CD14-positive monocyte (primary cell): ENCODE measurements around the gene PLAU. TPM values are rescaled to one million over a fixed set of nuclear protein-coding genes. Genes with fewer than 3 reads are reported as not detected.
A peak's percentile ranks its signal among the peaks of the same experiment; 100 is the strongest.

ENCODE experiments used
- DNase-seq, 3 donors: peaks; one replicate each; pipeline ENCODE4 v3.0.0-alpha.2; 2011 to 2022
- H2AFZ ChIP-seq: 2 replicates; pipeline ENCODE4 v1.6.0; 2012; ENCODE audit warnings: mild to moderate bottlenecking, low read depth, low read length, inconsistent platforms; ENCODE audit not compliant: insufficient read depth, poor library complexity, severe bottlenecking
- H3K27ac ChIP-seq, 2 donors: 1 replicate in 1 of 2; 2 replicates in 1 of 2; pipeline ENCODE4 v1.5.1; 2012 to 2013; ENCODE audit warnings: low read length in 2 of 2, control low read depth in 1 of 2, inconsistent platforms in 1 of 2, low read depth in 1 of 2, mild to moderate bottlenecking in 1 of 2
- H3K27me3 ChIP-seq, 2 donors: one replicate each; pipeline versions ENCODE4 v1.6.0 to v1.6.1; 2011 to 2013; ENCODE audit warnings: low read length in 2 of 2; ENCODE audit not compliant: control insufficient read depth in 2 of 2, insufficient read depth in 2 of 2
- H3K36me3 ChIP-seq, 2 donors: replicated peaks in 1 of 2; 1 replicate in 1 of 2; 2 replicates in 1 of 2; pipeline versions ENCODE4 v1.5.1 to v1.6.1; 2012 to 2013; ENCODE audit warnings: low read length in 2 of 2, control low read depth in 1 of 2, inconsistent platforms in 1 of 2, mild to moderate bottlenecking in 1 of 2; ENCODE audit not compliant: insufficient read depth in 2 of 2, control insufficient read depth in 1 of 2
- H3K4me1 ChIP-seq, 2 donors: 1 replicate in 1 of 2; 2 replicates in 1 of 2; pipeline versions ENCODE4 v1.5.1 to v1.6.1; 2012 to 2013; ENCODE audit warnings: low read length in 2 of 2, control low read depth in 1 of 2, inconsistent platforms in 1 of 2, mild to moderate bottlenecking in 1 of 2, moderate library complexity in 1 of 2; ENCODE audit not compliant: insufficient read depth in 2 of 2, control insufficient read depth in 1 of 2
- H3K4me2 ChIP-seq: replicated peaks from 2 replicates; pipeline ENCODE3; 2012; ENCODE audit warnings: low read length, moderate library complexity, mild to moderate bottlenecking; ENCODE audit not compliant: poor library complexity, severe bottlenecking; ENCODE audit errors: extremely low read depth
- H3K4me3 ChIP-seq, 3 experiments: fragments of 200-600 bp in 1 of 3; sonication (generic) in 1 of 3; replicated peaks in 1 of 3; 1 replicate in 2 of 3; 2 replicates in 1 of 3; pipeline ENCODE4 v1.5.1; 2011 to 2013; ENCODE audit warnings: low read length in 3 of 3, mild to moderate bottlenecking in 3 of 3, control low read depth in 2 of 3, low read depth in 2 of 3, inconsistent platforms in 1 of 3, moderate library complexity in 1 of 3
- H3K79me2 ChIP-seq: 2 replicates; pipeline ENCODE4 v1.6.0; 2012; ENCODE audit warnings: mild to moderate bottlenecking, control low read depth, inconsistent platforms, low read length, moderate library complexity; ENCODE audit not compliant: insufficient read depth
- H3K9ac ChIP-seq: 2 replicates; pipeline ENCODE4 v1.6.0; 2017; ENCODE audit warnings: low read length, mild to moderate bottlenecking; ENCODE audit not compliant: insufficient read depth, poor library complexity, severe bottlenecking
- H3K9me3 ChIP-seq, 2 donors: replicated peaks in 1 of 2; 1 replicate in 1 of 2; 2 replicates in 1 of 2; pipeline versions ENCODE4 v1.5.1 to v1.6.1; 2012 to 2013; ENCODE audit warnings: low read length in 2 of 2, control low read depth in 1 of 2; ENCODE audit not compliant: control insufficient read depth in 1 of 2, insufficient read depth in 1 of 2
- H4K20me1 ChIP-seq: 2 replicates; pipeline ENCODE4 v1.6.0; 2012; ENCODE audit warnings: mild to moderate bottlenecking, low read length, control low read depth, moderate library complexity; ENCODE audit not compliant: insufficient read depth
- H3K27ac Mint-ChIP-seq, 7 donors: one replicate each; pipeline ENCODE4 v1.8.0; 2020; ENCODE audit warnings: mild to moderate bottlenecking in 7 of 7, mixed read lengths in 7 of 7, moderate library complexity in 6 of 7, inconsistent platforms in 2 of 7
- H3K27me3 Mint-ChIP-seq, 3 donors: one replicate each; pipeline ENCODE4 v1.8.0; 2021 to 2022; ENCODE audit warnings: low read depth in 3 of 3, mild to moderate bottlenecking in 3 of 3, mixed read lengths in 3 of 3, moderate library complexity in 3 of 3, inconsistent platforms in 1 of 3
- H3K36me3 Mint-ChIP-seq, 2 donors: one replicate each; pipeline ENCODE4 v1.8.0; 2020; ENCODE audit warnings: mixed read lengths in 2 of 2, inconsistent platforms in 1 of 2, mild to moderate bottlenecking in 1 of 2
- H3K4me1 Mint-ChIP-seq: one replicate; pipeline ENCODE4 v1.8.0; 2020; ENCODE audit warnings: mild to moderate bottlenecking, mixed read lengths
- H3K4me3 Mint-ChIP-seq, 2 donors: one replicate each; pipeline ENCODE4 v1.8.0; 2020; ENCODE audit warnings: mild to moderate bottlenecking in 2 of 2, mixed read lengths in 2 of 2, moderate library complexity in 1 of 2
- H3K9me3 Mint-ChIP-seq, 7 donors: one replicate each; pipeline ENCODE4 v1.8.0; 2020 to 2022; ENCODE audit warnings: mixed read lengths in 7 of 7, mild to moderate bottlenecking in 6 of 7, moderate library complexity in 6 of 7, inconsistent platforms in 2 of 7
- whole genome bisulfite sequencing: methylation state at CpG from one replicate; pipeline ENCODE4 v1.1.5; 2013; ENCODE audit warnings: missing lambda C conversion rate; ENCODE audit not compliant: insufficient coverage; 5-methylcytosine and 5-hydroxymethylcytosine counted together
- intact Hi-C, 2 donors: fragments of 100-400 bp; cut with micrococcal nuclease; formaldehyde crosslinking; loops; one replicate each; pipeline versions ENCODE4 v1.15.0 to v1.15.1; 2023
- polyA plus RNA-seq, 3 donors: library from polyadenylated mRNA; depleted of rRNA in 1 of 3; unstranded in 2 of 3; stranded (reverse) in 1 of 3; fragments of 300-500 nt in 2 of 3; fragments of >200 nt in 1 of 3; fragmentation: Illumina TruSeq in 2 of 3; gene quantifications; 1 replicate in 2 of 3; 2 replicates in 1 of 3; pipeline ENCODE4 v1.2.3, GENCODE V29; 2012 to 2021
- TF ChIP-seq, protein P1 (sequence below): fragments of 200-600 bp; IDR thresholded peaks from one replicate; pipeline ENCODE4 v1.8.0; 2022; ENCODE audit warnings: antibody characterized with exemption, mild to moderate bottlenecking

The PLAU gene
- polyA plus RNA-seq, 3 donors = 0.16 to 1.5 (median 0.43) TPM

DNA sequence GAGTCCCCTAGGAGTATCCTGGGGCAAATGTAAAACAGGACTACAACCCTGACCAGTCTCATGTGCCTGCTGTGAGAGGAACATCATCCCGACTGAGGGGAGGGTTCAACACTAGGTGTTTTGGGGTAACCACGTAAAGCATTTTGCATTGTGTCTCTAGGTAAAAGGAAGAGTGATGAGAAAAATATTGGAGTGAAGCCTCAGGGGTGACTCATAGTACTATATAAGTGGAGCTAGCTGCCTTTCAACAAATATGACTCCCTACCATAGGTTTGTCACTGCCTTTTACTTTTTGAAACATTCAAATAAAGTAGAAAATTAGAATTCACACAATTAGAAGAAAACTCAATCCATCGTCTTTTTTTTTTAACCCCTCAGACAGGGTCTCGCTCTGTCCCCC, 34.0 kb upstream of the PLAU start:
- WGBS = 85% methylated on average over 4 of the region's 4 CpGs
- peaks cover 1% of the 10 kb centered on the region in 3 donors for H3K27me3 Mint-ChIP-seq

DNA sequence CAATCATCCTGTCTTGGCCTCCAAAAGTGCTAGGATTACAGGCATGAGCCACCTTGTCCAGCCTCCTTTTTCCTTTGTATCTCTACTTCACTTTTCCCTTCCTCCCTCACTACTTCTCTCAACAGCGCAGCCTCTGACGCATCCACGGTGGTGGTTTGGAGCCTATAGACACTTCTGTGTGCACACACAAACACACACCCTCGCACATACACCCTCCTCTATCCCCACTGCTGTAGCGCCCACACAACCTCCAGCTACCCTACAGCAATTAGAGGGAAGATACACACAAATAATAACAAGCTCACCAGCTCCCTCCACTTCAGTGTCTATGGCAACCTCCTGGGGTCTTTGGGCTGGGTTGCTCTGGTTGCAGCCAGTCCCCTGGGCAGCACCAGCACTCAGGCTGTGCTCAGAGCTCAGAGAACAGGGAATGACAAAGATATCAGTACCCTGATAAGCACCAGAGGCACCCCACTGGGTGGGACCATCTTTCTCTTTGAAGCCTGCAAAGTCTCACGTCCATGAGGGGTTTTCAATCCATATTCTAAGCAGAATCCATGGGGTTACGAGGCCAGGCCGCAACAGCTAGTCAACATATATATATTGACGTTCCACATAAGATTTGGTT, 33.3 kb upstream of the PLAU start:
- Histone ChIP-seq H3K9ac (no peak overlapping the region), H2AFZ (no peak overlapping the region), H3K36me3 (peaks cover 0 to 3% of the 10 kb centered on the region in 2 donors), H3K4me3 (no peak overlapping the region), H4K20me1 (peaks cover 8% of the 10 kb centered on the region), H3K79me2 (peaks cover 12% of the 10 kb centered on the region), H3K9me3 (no peaks in the 10 kb centered on the region), H3K27me3 (no peaks in the 10 kb centered on the region), H3K4me1 (peaks cover 27 to 34% of the 10 kb centered on the region in 2 donors), H3K27ac (no peak overlapping the region), H3K4me2 (no peak overlapping the region)
- Mint-ChIP-seq H3K36me3 (peaks cover 5% of the 10 kb centered on the region in 2 donors), H3K4me3 (no peak overlapping the region), H3K9me3 (peaks cover 0 to 2% (median 0%) of the 10 kb centered on the region in 7 donors), H3K27me3 (peaks cover under 1 to 1% (median 1%) of the 10 kb centered on the region in 3 donors), H3K27ac (peak overlapping the region in 1 of 7 donors; percentile 56), H3K4me1 (peaks cover 32% of the 10 kb centered on the region)
- TF ChIP-seq, protein P1, sequence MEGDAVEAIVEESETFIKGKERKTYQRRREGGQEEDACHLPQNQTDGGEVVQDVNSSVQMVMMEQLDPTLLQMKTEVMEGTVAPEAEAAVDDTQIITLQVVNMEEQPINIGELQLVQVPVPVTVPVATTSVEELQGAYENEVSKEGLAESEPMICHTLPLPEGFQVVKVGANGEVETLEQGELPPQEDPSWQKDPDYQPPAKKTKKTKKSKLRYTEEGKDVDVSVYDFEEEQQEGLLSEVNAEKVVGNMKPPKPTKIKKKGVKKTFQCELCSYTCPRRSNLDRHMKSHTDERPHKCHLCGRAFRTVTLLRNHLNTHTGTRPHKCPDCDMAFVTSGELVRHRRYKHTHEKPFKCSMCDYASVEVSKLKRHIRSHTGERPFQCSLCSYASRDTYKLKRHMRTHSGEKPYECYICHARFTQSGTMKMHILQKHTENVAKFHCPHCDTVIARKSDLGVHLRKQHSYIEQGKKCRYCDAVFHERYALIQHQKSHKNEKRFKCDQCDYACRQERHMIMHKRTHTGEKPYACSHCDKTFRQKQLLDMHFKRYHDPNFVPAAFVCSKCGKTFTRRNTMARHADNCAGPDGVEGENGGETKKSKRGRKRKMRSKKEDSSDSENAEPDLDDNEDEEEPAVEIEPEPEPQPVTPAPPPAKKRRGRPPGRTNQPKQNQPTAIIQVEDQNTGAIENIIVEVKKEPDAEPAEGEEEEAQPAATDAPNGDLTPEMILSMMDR = no peak
- intact Hi-C loops = loop anchor here (2.0 to 5.0 kb wide), 3 partner anchors 29 to 275 kb away; partner anchors contain the start of genes ADK (in 1 of the 2), AP3M1 (in 1 of the 2) and NDST2 (in 1 of the 2)
- WGBS = 93% methylated on average over 5 of the region's 9 CpGs
- no peak for DNase-seq

More for the DNA sequence above, 34.0 kb upstream of the PLAU start:
- Mint-ChIP-seq H3K4me1 (peaks cover 39% of the 10 kb centered on the region), H3K9me3 (peaks cover 0 to 2% (median 0%) of the 10 kb centered on the region in 7 donors), H3K36me3 (peaks cover 11 to 12% of the 10 kb centered on the region in 2 donors), H3K4me3 (no peak overlapping the region), H3K27ac (peak overlapping the region in 1 of 7 donors; percentile 68)
- peaks cover 19% of the 10 kb centered on the region for H3K79me2 ChIP-seq
- intact Hi-C loops = loop anchor here (5.0 kb wide), 2 partner anchors 65 to 275 kb away; partner anchors contain the start of genes ADK (in 1 of the 2), AP3M1 (in 1 of the 2) and NDST2 (in 1 of the 2)
- no peaks in the 10 kb centered on the region for H3K9me3 ChIP-seq
- no peak for DNase-seq
- H4K20me1 ChIP-seq = peaks cover 15% of the 10 kb centered on the region
- no peaks in the 10 kb centered on the region for H3K27me3 ChIP-seq
- no peak overlapping the region for H3K4me2 ChIP-seq
- no peak overlapping the region for H2AFZ ChIP-seq
- TF ChIP-seq, protein P1 = no peak
- H3K9ac ChIP-seq = no peak overlapping the region
- H3K4me3 ChIP-seq = no peak overlapping the region
- no peak overlapping the region for H3K27ac ChIP-seq
- H3K4me1 ChIP-seq = peaks cover 28 to 41% of the 10 kb centered on the region in 2 donors
- H3K36me3 ChIP-seq = peaks cover 0 to 10% of the 10 kb centered on the region in 2 donors
